ENCODE measurements around the gene SEC61A2. TPM values are rescaled to one million over a fixed set of nuclear protein-coding genes. Genes with fewer than 3 reads are reported as not detected.

The SEC61A2 gene
- polyA plus RNA-seq (2011; rRNA removed) (10.6 and 15.6 TPM in 2 replicates), polyA minus RNA-seq (2011; rRNA and poly(A)+ RNA removed) (6.5 and 11.3 TPM in 2 replicates)

GRCh38 chr10:12129222-12130111 lies at the start of gene SEC61A2:
SEC61A2 (plus strand) TSS chr10:12129677; CDS start chr10:12129788, 111 bp downstream.
- ChIA-PET CTCF (interaction anchor here (0.6 to 1.7 kb wide), 5 partner anchors 11 to 86 kb away, joined by 3 to 6 read pairs (median 3); partner anchors contain the start of gene NUDT5), POLR2A (no interaction called here)
- Histone ChIP-seq H3K4me3 (ENCODE audit: low read depth, low read length) (peak within 1 kb of the TSS; percentile 84), H3K9me3 (ENCODE audit: control insufficient read depth, insufficient read depth, low read length) (no peaks in the 10 kb centered on the region), H3K27ac (ENCODE audit: low read depth, low read length) (peak within 1 kb of the TSS; percentile 57), H3K27me3 (ENCODE audit: control insufficient read depth, insufficient read depth, low read length) (no peaks in the 10 kb centered on the region)
- peak; percentile 66 for DNase-seq (ENCODE audit: low read depth, low spot score)
- TF ChIP-seq CTCF (IDR thresholded peaks at IDR 0.05; ENCODE audit: low read depth, low read length) = no peak

- no peak for TF ChIP-seq CTCF (IDR thresholded peaks at IDR 0.05; ENCODE audit: low read depth, low read length)
- no peak overlapping the region for H3K4me3 ChIP-seq (ENCODE audit: low read depth, low read length)
- no peaks in the 10 kb centered on the region; the same call in 1 of the 2 replicates for H3K9me3 ChIP-seq (ENCODE audit: control insufficient read depth, insufficient read depth, low read length)
- ChIA-PET POLR2A (interaction anchor here (0.7 kb wide), 1 partner anchor 9 kb away, joined by 5 read pairs; no protein-coding TSS in a partner anchor), CTCF (no interaction called here)
- no peaks in the 10 kb centered on the region for H3K27me3 ChIP-seq (ENCODE audit: control insufficient read depth, insufficient read depth, low read length)
- no peak overlapping the region for H3K27ac ChIP-seq (ENCODE audit: low read depth, low read length)
- no peak for DNase-seq (ENCODE audit: low read depth, low spot score)
Measured at GRCh38 chr10:12081470-12081869, 48.0 kb upstream of the SEC61A2 start.

- DNase-seq (ENCODE audit: low read depth, low spot score) = no peak
- Histone ChIP-seq H3K9me3 (ENCODE audit: control insufficient read depth, insufficient read depth, low read length) (no peaks in the 10 kb centered on the region), H3K27me3 (ENCODE audit: control insufficient read depth, insufficient read depth, low read length) (no peaks in the 10 kb centered on the region), H3K4me3 (ENCODE audit: low read depth, low read length) (no peak overlapping the region), H3K27ac (ENCODE audit: low read depth, low read length) (no peak overlapping the region)
- no peak for TF ChIP-seq CTCF (IDR thresholded peaks at IDR 0.05; ENCODE audit: low read depth, low read length)
- ChIA-PET CTCF (no interaction called here), POLR2A (interaction anchor here (0.7 kb wide), 2 partner anchors 9 to 139 kb away, joined by 4 to 5 read pairs; no protein-coding TSS in a partner anchor)
Measured at GRCh38 chr10:12081879-12082557, 47.5 kb upstream of the SEC61A2 start.

- DNase-seq (ENCODE audit: low read depth, low spot score) = no peak
- POLR2A ChIA-PET = no interaction called here
- no peak overlapping the region for H3K4me3 ChIP-seq (ENCODE audit: low read depth, low read length)
- no peak overlapping the region for H3K27ac ChIP-seq (ENCODE audit: low read depth, low read length)
- H3K9me3 ChIP-seq (ENCODE audit: control insufficient read depth, insufficient read depth, low read length) = no peaks in the 10 kb centered on the region
- CTCF ChIA-PET = no interaction called here
- no peak for TF ChIP-seq CTCF (IDR thresholded peaks at IDR 0.05; ENCODE audit: low read depth, low read length)
- no peaks in the 10 kb centered on the region for H3K27me3 ChIP-seq (ENCODE audit: control insufficient read depth, insufficient read depth, low read length)
Measured at GRCh38 chr10:12088919-12089318, 40.6 kb upstream of the SEC61A2 start.
